Measurements from ENCODE around the gene CCDC188. TPM values are rescaled to one million over a fixed set of nuclear protein-coding genes. Genes with fewer than 3 reads are reported as not detected.

The CCDC188 gene
- total RNA-seq, 1 donor from 2014 or later = 1.6 TPM

- ATAC-seq = no peak
- Histone ChIP-seq H3K36me3 (peaks cover 61% of the 10 kb centered on the region), H3K27ac (peak overlapping the region; percentile 60), H3K9me3 (no peaks in the 10 kb centered on the region), H3K4me3 (peak overlapping the region; percentile 91), H3K27me3 (no peaks in the 10 kb centered on the region), H3K4me1 (peaks cover 25% of the 10 kb centered on the region)
- intact Hi-C loops (cut with DNase I) = no loop called here
- DNase-seq = peak; percentile 76
- TF ChIP-seq CTCF (IDR thresholded peaks at IDR 0.05) = no peak
These were observed 33.1 kb downstream of the CCDC188 start for GRCh38 chr22:20117633-20118299.

- peak; percentile 31 for TF ChIP-seq CTCF (IDR thresholded peaks at IDR 0.05)
- no peaks in the 10 kb centered on the region for H3K27me3 ChIP-seq
- peak; percentile 93 for ATAC-seq
- intact Hi-C loops (cut with DNase I) = no loop called here
- peak within 1 kb of the TSS; percentile 91 for H3K27ac ChIP-seq
- peak; percentile 99 for DNase-seq
- H3K4me3 ChIP-seq = peak within 1 kb of the TSS; percentile 91
- H3K9me3 ChIP-seq = no peaks in the 10 kb centered on the region
- H3K36me3 ChIP-seq = peaks cover 64% of the 10 kb centered on the region
- H3K4me1 ChIP-seq = peaks cover 25% of the 10 kb centered on the region
These were observed 33.8 kb downstream of the CCDC188 start, which contains the start of gene TRMT2A for GRCh38 chr22:20116951-20117632. Gene TRMT2A, minus strand, starts transcription at chr22:20117226. Its CDS starts 320 bp downstream, at chr22:20116906.

- Histone ChIP-seq H3K4me1 (peaks cover 25% of the 10 kb centered on the region), H3K4me3 (peak overlapping the region; percentile 91), H3K27me3 (no peaks in the 10 kb centered on the region), H3K9me3 (no peaks in the 10 kb centered on the region), H3K36me3 (peaks cover 62% of the 10 kb centered on the region), H3K27ac (peak overlapping the region; percentile 91)
- intact Hi-C loops (cut with DNase I) = no loop called here
- peak; percentile 0 for ATAC-seq
- DNase-seq = no peak
- TF ChIP-seq CTCF (IDR thresholded peaks at IDR 0.05) = no peak
These were observed 34.4 kb downstream of the CCDC188 start for GRCh38 chr22:20116376-20116950.

- peaks cover 60% of the 10 kb centered on the region for H3K36me3 ChIP-seq
- H3K27ac ChIP-seq = peak within 1 kb of the TSS; percentile 91
- no peak for TF ChIP-seq CTCF (IDR thresholded peaks at IDR 0.05)
- no peak for ATAC-seq
- H3K27me3 ChIP-seq = no peaks in the 10 kb centered on the region
- no peaks in the 10 kb centered on the region for H3K9me3 ChIP-seq
- peaks cover 25% of the 10 kb centered on the region for H3K4me1 ChIP-seq
- DNase-seq = peak; percentile 64
- intact Hi-C loops (cut with DNase I) = no loop called here
- H3K4me3 ChIP-seq = peak within 1 kb of the TSS; percentile 91
These were observed 35.0 kb downstream of the CCDC188 start, which contains the start of gene RANBP1 for GRCh38 chr22:20115691-20116375. Gene RANBP1, plus strand, starts transcription at chr22:20116104. Its CDS starts 81 bp downstream, at chr22:20116185.
